Stimulated activated CD8-positive, alpha-beta memory T cell treated with anti-CD3 and anti-CD28 coated beads, Interleukin-2, amount 100 ng/mL, for 48 hours (primary cell): ENCODE results near the gene BICD1.

Experiments
- DNase-seq, 2 donors: peaks; one replicate each; pipeline ENCODE4 v3.0.0-alpha.2; 2020; ENCODE audit warnings: low read depth in 2 of 2

Gene BICD1

GRCh38 chr12:32281098-32281497 is 174.5 kb downstream of the BICD1 start:
- DNase-seq, result no peak

DNA sequence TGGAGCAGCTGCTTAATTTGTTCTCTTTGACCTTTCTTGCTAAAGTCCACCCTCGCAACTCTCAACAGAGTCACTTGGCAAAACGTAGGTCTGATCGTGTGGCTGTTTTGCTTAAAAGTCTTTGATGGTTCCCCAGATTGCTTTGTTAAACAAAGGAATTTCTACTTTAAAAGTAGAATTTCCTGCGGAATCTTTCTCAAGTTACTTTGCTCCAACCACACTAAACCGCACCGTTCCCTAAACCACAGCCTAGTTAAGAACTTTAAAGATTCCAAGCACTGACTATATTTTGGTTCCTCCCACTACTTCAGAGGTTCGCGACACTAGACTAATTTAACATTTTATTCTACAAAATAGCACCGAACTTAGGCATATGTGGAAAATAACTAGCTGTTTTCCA is 177.9 kb downstream of the BICD1 start:
- no peak for DNase-seq

- no peak for DNase-seq
These were observed 178.4 kb downstream of the BICD1 start for GRCh38 chr12:32285021-32285420.

DNA sequence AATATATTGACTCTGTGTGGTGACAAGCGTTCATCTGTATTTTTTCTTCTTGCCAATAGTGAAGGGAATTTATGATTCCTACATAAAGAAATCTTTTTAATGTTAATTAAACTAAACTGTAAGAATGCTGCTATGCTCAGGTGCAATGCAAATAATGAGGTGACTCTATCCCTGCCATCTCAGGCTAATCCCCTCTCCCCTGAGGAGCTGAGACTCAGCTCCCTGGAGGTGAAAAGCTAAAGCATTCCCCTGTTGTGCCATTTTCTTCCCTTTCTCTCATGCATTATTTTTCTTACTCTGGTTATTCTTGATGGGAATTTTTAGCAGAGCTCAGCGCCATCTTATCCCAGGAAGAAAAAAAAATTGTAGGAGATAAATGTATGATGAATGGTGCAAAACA is 178.8 kb downstream of the BICD1 start:
- DNase-seq, result no peak

DNA sequence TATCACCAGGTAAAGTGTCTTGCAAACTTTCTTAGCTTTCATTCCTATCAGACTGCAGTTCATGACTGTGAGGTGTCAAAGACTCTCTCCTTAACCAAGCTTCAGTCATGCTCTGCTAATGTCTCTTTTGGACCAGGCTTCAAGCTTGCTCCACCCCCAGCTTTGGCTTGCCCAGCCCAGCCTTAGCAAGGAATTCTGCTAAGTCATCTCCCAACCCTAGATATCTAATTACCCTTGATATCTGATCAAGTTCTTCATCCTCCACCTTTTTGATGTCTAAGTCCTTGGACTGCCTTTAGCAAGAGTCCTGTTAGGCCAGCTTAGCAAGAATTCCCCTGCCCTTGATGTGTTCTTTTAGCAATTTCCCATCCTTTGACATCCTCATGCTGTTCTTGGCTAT is 183.8 kb downstream of the BICD1 start:
- DNase-seq, result no peak

DNA sequence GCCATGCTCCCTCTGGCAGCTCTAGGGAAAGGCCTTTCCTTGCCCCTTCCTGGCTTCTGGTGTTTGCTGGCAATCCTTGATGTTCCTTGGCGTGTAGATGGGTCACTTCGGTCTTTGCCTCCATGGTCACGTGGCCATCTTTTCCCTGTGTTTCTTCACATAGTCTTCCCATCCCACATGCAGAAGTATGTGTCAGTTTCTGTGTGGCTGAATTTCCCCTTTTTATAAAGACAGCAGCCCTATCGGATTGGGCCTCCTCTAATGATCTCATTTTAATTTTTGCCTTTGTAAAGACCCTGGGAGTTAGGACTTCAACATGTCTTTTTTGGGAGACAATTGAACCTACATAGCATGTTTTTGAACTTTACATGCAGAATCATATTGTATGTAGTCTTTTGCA is 185.5 kb downstream of the BICD1 start:
- no peak for DNase-seq

DNA sequence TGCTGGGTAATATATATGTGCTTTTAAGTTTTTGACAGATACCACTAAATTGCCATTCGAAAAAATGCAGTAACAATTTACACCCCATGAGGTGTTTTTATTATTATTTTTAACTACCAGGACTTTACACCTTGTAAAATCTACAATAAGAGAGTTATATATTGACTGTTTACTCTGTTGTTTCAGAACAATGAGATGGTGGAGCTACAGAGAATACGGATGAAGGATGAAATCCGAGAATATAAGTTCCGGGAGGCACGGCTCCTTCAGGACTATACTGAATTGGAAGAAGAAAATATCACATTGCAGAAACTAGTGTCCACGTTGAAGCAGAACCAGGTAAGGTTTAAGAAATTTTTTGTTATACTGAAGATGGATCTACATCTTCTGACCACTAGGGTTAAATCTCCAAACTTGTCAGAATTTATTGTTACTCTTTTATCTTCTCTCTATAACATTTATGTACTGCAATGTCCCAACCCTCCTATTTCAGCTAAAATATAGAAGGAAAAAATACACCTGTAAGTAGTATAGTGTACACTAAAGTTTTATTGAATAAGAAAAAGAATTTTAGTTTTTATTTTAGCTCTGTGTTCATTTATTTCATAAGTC is 187.3 kb downstream of the BICD1 start:
- no peak for DNase-seq

- no peak for DNase-seq
These were observed 189.9 kb downstream of the BICD1 start for GRCh38 chr12:32296567-32296966.

- DNase-seq, result no peak
These were observed 192.3 kb downstream of the BICD1 start for GRCh38 chr12:32298917-32299316.

- no peak for DNase-seq
These were observed 194.6 kb downstream of the BICD1 start for GRCh38 chr12:32301216-32301615.

DNA sequence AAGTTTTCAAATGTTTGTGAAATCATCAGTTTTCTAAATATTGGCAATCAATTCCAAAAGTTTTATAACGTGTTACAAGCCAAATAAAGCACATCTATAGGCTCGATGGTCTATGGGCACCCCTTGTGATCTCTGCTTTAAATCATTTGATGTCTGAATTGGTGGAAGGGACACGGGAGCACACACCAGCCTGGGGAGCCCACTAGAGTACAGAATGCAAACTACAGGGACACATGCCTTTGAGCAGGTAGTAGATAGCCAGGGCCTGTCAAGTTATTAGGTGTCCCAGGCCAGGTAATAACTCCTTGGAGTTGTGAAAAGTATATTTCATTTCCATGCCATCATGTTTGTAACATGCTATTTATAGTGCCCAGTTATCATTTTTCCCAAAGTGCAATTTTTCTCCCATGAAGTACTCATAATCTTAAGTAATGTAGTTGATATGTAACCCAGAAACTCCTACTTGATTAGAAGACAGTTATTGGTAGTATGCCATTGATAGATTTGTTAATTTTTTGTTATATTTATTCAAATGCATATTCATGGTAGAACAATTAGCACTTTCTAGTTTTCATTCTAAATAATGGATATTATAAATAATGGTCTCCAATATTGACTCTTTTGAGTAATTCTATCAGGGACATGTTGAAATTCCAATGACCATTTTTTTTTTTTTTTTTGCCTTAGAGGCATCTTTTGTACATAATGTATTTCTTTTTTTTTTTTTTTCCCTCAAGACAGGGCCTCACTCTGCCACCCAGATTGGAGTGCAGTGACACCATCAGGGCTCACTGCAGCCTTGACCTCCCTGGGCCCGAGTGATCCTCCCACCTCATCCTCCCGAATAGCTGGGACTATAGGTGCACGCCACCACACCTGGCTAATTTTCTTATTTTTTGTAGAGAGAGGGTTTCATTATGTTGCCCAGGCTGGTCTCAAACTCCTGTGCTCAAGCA is 195.8 kb downstream of the BICD1 start:
- no peak for DNase-seq

DNA sequence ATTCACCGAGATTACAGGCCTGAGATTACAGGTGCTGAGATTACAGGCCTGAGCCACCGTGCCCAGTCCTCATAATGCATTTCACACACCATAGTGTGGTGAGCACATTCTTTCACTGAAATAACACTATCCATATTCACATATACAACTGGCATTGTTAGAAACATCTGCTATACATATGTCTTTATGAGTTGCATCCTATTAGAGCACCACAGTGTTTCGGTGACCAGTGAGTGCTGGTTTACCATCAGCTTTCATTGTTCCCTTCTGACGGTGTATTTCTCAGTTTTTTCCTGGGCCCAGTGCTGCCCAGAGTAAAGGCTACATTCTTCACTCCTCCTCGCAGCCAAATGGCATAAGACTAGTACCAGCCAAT is 196.5 kb downstream of the BICD1 start:
- DNase-seq, result no peak

DNA sequence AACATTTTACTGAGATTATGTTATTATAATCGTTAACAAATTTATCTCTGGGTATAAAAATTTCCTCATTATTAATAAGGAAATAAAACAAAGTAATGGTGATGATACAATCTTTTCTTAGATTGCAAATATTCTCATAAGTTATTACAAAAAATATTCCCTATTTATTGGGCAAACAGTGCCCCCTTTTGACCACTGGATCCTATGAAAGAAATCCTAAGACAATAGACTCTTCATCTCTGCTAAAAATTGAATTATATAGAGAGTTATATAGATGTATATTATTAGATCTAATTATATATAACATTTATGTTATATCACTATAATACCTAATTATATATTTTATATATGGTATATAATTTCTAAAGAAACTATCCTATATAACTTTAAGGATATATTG is 198.5 kb downstream of the BICD1 start:
- DNase-seq, result no peak

GRCh38 chr12:32307326-32307725 is 200.7 kb downstream of the BICD1 start:
- no peak for DNase-seq

GRCh38 chr12:32309811-32310736 is 203.4 kb downstream of the BICD1 start:
- no peak for DNase-seq

GRCh38 chr12:32312049-32312670 is 205.5 kb downstream of the BICD1 start:
- no peak for DNase-seq

DNA sequence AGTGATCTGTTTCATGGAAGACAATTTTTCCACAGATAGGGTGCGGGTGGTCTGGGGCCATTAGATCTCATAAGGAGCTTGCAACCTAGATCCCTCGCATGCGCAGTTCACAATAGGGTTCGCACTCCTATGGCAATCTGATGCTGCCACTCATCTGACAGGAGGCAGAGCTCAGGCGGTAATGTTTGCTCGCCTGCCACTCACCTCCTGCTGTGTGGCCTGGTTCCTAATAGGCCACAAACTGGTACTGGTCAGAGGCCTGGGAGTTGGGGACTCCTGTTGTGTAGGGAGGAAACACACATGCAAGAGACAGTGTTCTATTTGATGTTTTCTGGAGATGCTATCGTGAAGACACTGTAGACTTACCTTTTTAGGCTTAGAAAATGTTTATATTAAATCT is 215.7 kb downstream of the BICD1 start:
- DNase-seq, result no peak

GRCh38 chr12:32331133-32331532 is 224.5 kb downstream of the BICD1 start:
- DNase-seq, result no peak

DNA sequence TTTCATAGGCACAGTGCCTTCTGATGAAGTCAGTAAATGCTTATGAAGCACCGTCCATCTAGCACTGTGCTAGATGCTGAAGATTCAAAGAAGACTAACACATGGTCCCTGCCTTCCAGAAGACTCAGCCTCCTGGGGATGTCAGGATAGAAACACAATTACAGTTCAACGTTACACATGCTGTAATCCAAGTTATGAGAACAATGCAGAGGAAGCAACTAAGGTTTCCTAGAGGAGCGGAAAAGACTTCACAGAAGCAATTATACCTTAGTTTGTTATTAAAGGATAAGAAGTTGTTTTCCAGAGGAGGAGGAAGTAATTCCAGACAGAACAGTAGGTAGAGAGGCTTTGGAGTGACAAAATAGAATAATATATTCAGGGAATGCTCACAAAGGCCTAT is 225.8 kb downstream of the BICD1 start:
- DNase-seq, result no peak

GRCh38 chr12:32334371-32334777 is 227.7 kb downstream of the BICD1 start:
- DNase-seq, result no peak

GRCh38 chr12:32336261-32336660 is 229.6 kb downstream of the BICD1 start:
- DNase-seq, result no peak

GRCh38 chr12:32343496-32343895 is 236.8 kb downstream of the BICD1 start:
- no peak for DNase-seq
